Nephron (organoid): Measurements from ENCODE around the gene UBE2V1.
"Not testable (repeated sequence)": the region's sequence is repeated elsewhere in the genome, so short reads cannot be mapped to it uniquely, and the experiment has no call there.

ENCODE experiments used
- H3K27ac Mint-ChIP-seq, 3 experiments: 2 replicates each; pipeline ENCODE4 v1.8.0; 2020; ENCODE audit warnings: mixed read lengths in 3 of 3, mild to moderate bottlenecking in 2 of 3, moderate library complexity in 1 of 3
- H3K27me3 Mint-ChIP-seq: 2 replicates; pipeline ENCODE4 v1.8.0; 2021; ENCODE audit warnings: low read depth, mild to moderate bottlenecking, moderate library complexity, mixed read lengths
- H3K36me3 Mint-ChIP-seq: 2 replicates; pipeline ENCODE4 v1.8.0; 2020; ENCODE audit warnings: low read depth, mixed read lengths
- H3K4me1 Mint-ChIP-seq: 2 replicates; pipeline ENCODE4 v1.8.0; 2020; ENCODE audit warnings: mixed read lengths
- H3K4me3 Mint-ChIP-seq, 3 experiments: 2 replicates each; pipeline ENCODE4 v1.8.0; 2020; ENCODE audit warnings: mild to moderate bottlenecking in 3 of 3, mixed read lengths in 3 of 3, moderate library complexity in 2 of 3
- H3K9me3 Mint-ChIP-seq: 2 replicates; pipeline ENCODE4 v1.8.0; 2020; ENCODE audit warnings: mixed read lengths
- CTCF ChIP-seq, 3 experiments: fragments of 200-600 bp; sonication (generic); IDR thresholded peaks; one replicate each; pipeline ENCODE4 v1.5.0; 2021; ENCODE audit warnings: antibody characterized with exemption in 3 of 3; ENCODE audit not compliant: unreplicated experiment in 3 of 3

Gene UBE2V1

GRCh38 chr20:50138479-50139393, 25.8 kb upstream of the UBE2V1 start:
- peaks cover 4% of the 10 kb centered on the region for H3K27me3 Mint-ChIP-seq
- peaks cover 39% of the 10 kb centered on the region for H3K36me3 Mint-ChIP-seq
- H3K27ac Mint-ChIP-seq = no peak overlapping the region
- no peaks in the 10 kb centered on the region for H3K9me3 Mint-ChIP-seq
- H3K4me3 Mint-ChIP-seq = no peak overlapping the region
- peaks cover 5% of the 10 kb centered on the region for H3K4me1 Mint-ChIP-seq
- TF ChIP-seq CTCF (IDR thresholded peaks at IDR 0.05; ENCODE audit: unreplicated experiment in 3 of 3) = no peak

GRCh38 chr20:50138120-50138478, 25.1 kb upstream of the UBE2V1 start:
- no peak for TF ChIP-seq CTCF (IDR thresholded peaks at IDR 0.05; ENCODE audit: unreplicated experiment in 3 of 3)
- Mint-ChIP-seq H3K27me3 (peaks cover 4% of the 10 kb centered on the region), H3K27ac (no peak overlapping the region), H3K9me3 (no peaks in the 10 kb centered on the region), H3K4me3 (no peak overlapping the region), H3K36me3 (peaks cover 35% of the 10 kb centered on the region), H3K4me1 (peaks cover 5% of the 10 kb centered on the region)

- H3K36me3 Mint-ChIP-seq = peaks cover 31% of the 10 kb centered on the region
- H3K4me1 Mint-ChIP-seq, H3K27me3 Mint-ChIP-seq, H3K4me3 Mint-ChIP-seq, H3K27ac Mint-ChIP-seq, H3K9me3 Mint-ChIP-seq: not testable (repeated sequence)
These were observed 24.8 kb upstream of the UBE2V1 start for GRCh38 chr20:50137702-50138101.

- H3K27ac Mint-ChIP-seq = peak overlapping the region in 1 of 3 experiments; percentile 13
- no peak for TF ChIP-seq CTCF (IDR thresholded peaks at IDR 0.05; ENCODE audit: unreplicated experiment in 3 of 3)
- H3K4me1 Mint-ChIP-seq = peaks cover 5% of the 10 kb centered on the region
- H3K27me3 Mint-ChIP-seq = peaks cover 4% of the 10 kb centered on the region
- H3K36me3 Mint-ChIP-seq = peaks cover 33% of the 10 kb centered on the region
- H3K9me3 Mint-ChIP-seq = no peaks in the 10 kb centered on the region
- H3K4me3 Mint-ChIP-seq = no peak overlapping the region
These were observed 24.1 kb upstream of the UBE2V1 start for GRCh38 chr20:50136822-50137599.

- H3K36me3 Mint-ChIP-seq = peaks cover 39% of the 10 kb centered on the region
- H3K4me1 Mint-ChIP-seq, H3K27ac Mint-ChIP-seq, H3K4me3 Mint-ChIP-seq, H3K27me3 Mint-ChIP-seq, H3K9me3 Mint-ChIP-seq: not testable (repeated sequence)
These were observed 22.2 kb upstream of the UBE2V1 start for GRCh38 chr20:50135157-50135556.

- H3K4me1 Mint-ChIP-seq = no peaks in the 10 kb centered on the region
- peak in 1 of 3 experiments; percentile 10 for TF ChIP-seq CTCF (IDR thresholded peaks at IDR 0.05; ENCODE audit: unreplicated experiment in 3 of 3)
- peaks cover 41% of the 10 kb centered on the region for H3K36me3 Mint-ChIP-seq
- no peaks in the 10 kb centered on the region for H3K9me3 Mint-ChIP-seq
- no peak overlapping the region for H3K4me3 Mint-ChIP-seq
- no peak overlapping the region for H3K27ac Mint-ChIP-seq
- peaks cover 4% of the 10 kb centered on the region for H3K27me3 Mint-ChIP-seq
These were observed 20.7 kb upstream of the UBE2V1 start for GRCh38 chr20:50133474-50134217.
